H1 (cell line): ENCODE data around the gene LRBA. TPM values are rescaled to one million over a fixed set of nuclear protein-coding genes. Genes with fewer than 3 reads are reported as not detected.

ENCODE experiments used
- CTCF ChIA-PET: fragments of 300-600 bp; sonication (Branson Sonifier 250); formaldehyde crosslinking; loops from one replicate; lab custom pipeline; 2021; ENCODE audit not compliant: partially characterized antibody; lab: Charles Lee
- POLR2A ChIA-PET: fragments of 300-600 bp; sonication (Branson Sonifier 250); formaldehyde crosslinking; loops from one replicate; lab custom pipeline; 2021; ENCODE audit warnings: inconsistent platforms; ENCODE audit not compliant: partially characterized antibody; lab: Charles Lee
- DNase-seq, 2 experiments: peaks; one replicate each; pipeline versions ENCODE4 v3.0.0 to v3.0.0-alpha.2; 2010 to 2022; ENCODE audit warnings: low spot score in 2 of 2, low read depth in 1 of 2, mixed read lengths in 1 of 2
- FAIRE-seq: peaks from 2 replicates; lab custom pipeline; 2011; peaks lifted over from hg19 to GRCh38; lab: Jason Lieb, UNC
- H2AFZ ChIP-seq: 2 replicates; pipeline ENCODE4 v1.8.1; 2012; ENCODE audit warnings: low read length, inconsistent platforms
- H2AK5ac ChIP-seq: 2 replicates; pipeline ENCODE4 v1.6.1; 2013; ENCODE audit warnings: low read depth, low read length
- H2BK120ac ChIP-seq: replicated peaks from 2 replicates; pipeline ENCODE3; 2013; ENCODE audit warnings: low read depth, low read length, inconsistent platforms
- H2BK12ac ChIP-seq: 2 replicates; pipeline ENCODE4 v1.6.1; 2013; ENCODE audit warnings: low read depth, low read length
- H2BK15ac ChIP-seq: 2 replicates; pipeline ENCODE4 v1.6.1; 2013; ENCODE audit warnings: low read length
- H2BK20ac ChIP-seq: 2 replicates; pipeline ENCODE4 v1.6.1; 2013; ENCODE audit warnings: low read length
- H2BK5ac ChIP-seq: 2 replicates; pipeline ENCODE4 v1.6.1; 2013; ENCODE audit warnings: low read depth, low read length
- H3K14ac ChIP-seq: 2 replicates; pipeline ENCODE4 v1.6.1; 2013; ENCODE audit warnings: inconsistent platforms; ENCODE audit not compliant: insufficient read length
- H3K18ac ChIP-seq: 2 replicates; pipeline ENCODE4 v1.6.1; 2013; ENCODE audit warnings: low read length; ENCODE audit errors: extremely low read depth
- H3K23ac ChIP-seq: 2 replicates; pipeline ENCODE4 v1.6.1; 2013; ENCODE audit warnings: inconsistent platforms; ENCODE audit not compliant: insufficient read length
- H3K23me2 ChIP-seq: 2 replicates; pipeline ENCODE4 v1.6.1; 2013; ENCODE audit warnings: low read depth, low read length
- H3K27ac ChIP-seq: 2 replicates; pipeline ENCODE4 v1.6.1; 2011; ENCODE audit warnings: low read depth, low read length, inconsistent platforms
- H3K27me3 ChIP-seq, 4 experiments: replicated peaks in 1 of 4; 1 replicate in 1 of 4; 2 replicates in 3 of 4; pipeline versions ENCODE4 v1.6.1 to v1.8.1; 2011 to 2013; ENCODE audit warnings: low read length in 3 of 4, mild to moderate bottlenecking in 3 of 4, inconsistent platforms in 2 of 4, mixed read lengths in 2 of 4, moderate library complexity in 1 of 4; ENCODE audit not compliant: control insufficient read depth in 3 of 4, insufficient read depth in 3 of 4; ENCODE audit errors: extremely low read depth in 1 of 4
- H3K36me3 ChIP-seq, 4 experiments: 2 replicates each; pipeline versions ENCODE4 v1.6.1 to v1.8.1; 2011 to 2013; ENCODE audit warnings: mild to moderate bottlenecking in 4 of 4, low read length in 3 of 4, moderate library complexity in 2 of 4, control low read depth in 1 of 4, inconsistent platforms in 1 of 4; ENCODE audit not compliant: insufficient read depth in 4 of 4, control insufficient read depth in 2 of 4
- H3K4ac ChIP-seq: replicated peaks from 2 replicates; pipeline ENCODE3; 2013; ENCODE audit warnings: low read length, low read depth, mixed read lengths, inconsistent platforms; ENCODE audit not compliant: insufficient read length
- H3K4me1 ChIP-seq, 4 experiments: replicated peaks in 1 of 4; 1 replicate in 1 of 4; 2 replicates in 3 of 4; pipeline versions ENCODE4 v1.6.1 to v1.8.1; 2011 to 2013; ENCODE audit warnings: low read length in 3 of 4, inconsistent platforms in 2 of 4, mixed read lengths in 1 of 4; ENCODE audit not compliant: insufficient read depth in 4 of 4, control insufficient read depth in 3 of 4
- H3K4me2 ChIP-seq, 2 experiments: 2 replicates each; pipeline versions ENCODE4 v1.6.1 to v1.8.1; 2011 to 2013; ENCODE audit warnings: low read depth in 2 of 2, low read length in 2 of 2, control low read depth in 1 of 2, inconsistent platforms in 1 of 2, mild to moderate bottlenecking in 1 of 2; ENCODE audit not compliant: insufficient read depth in 1 of 2
- H3K4me3 ChIP-seq, 4 experiments: fragments of 200-600, 300-600 bp in 1 of 4; sonication (generic), shearing (Covaris generic), sonication (Bioruptor Twin) in 1 of 4; 2 replicates each; pipeline versions ENCODE4 v1.5.1 to v1.8.1; 2011 to 2016; ENCODE audit warnings: low read length in 4 of 4, low read depth in 3 of 4, control low read depth in 2 of 4, inconsistent platforms in 2 of 4, mild to moderate bottlenecking in 2 of 4, mixed read lengths in 1 of 4, moderate library complexity in 1 of 4; ENCODE audit not compliant: insufficient read depth in 2 of 4; ENCODE audit errors: extremely low read depth in 1 of 4
- H3K56ac ChIP-seq: replicated peaks from 2 replicates; pipeline ENCODE3; 2013; ENCODE audit warnings: low read depth, mild to moderate bottlenecking, mixed read lengths, low read length, inconsistent platforms; ENCODE audit not compliant: insufficient read length
- H3K79me1 ChIP-seq: 2 replicates; pipeline ENCODE4 v1.6.1; 2013; ENCODE audit warnings: low read depth, low read length, control low read depth
- H3K79me2 ChIP-seq, 2 experiments: 2 replicates each; pipeline versions ENCODE4 v1.6.1 to v1.8.1; 2012 to 2013; ENCODE audit warnings: low read length in 2 of 2, mild to moderate bottlenecking in 2 of 2, inconsistent platforms in 1 of 2; ENCODE audit not compliant: insufficient read depth in 2 of 2, control insufficient read depth in 1 of 2
- H3K9ac ChIP-seq, 4 experiments: replicated peaks in 1 of 4; 1 replicate in 1 of 4; 2 replicates in 3 of 4; pipeline versions ENCODE4 v1.6.1 to v1.8.1; 2011 to 2013; ENCODE audit warnings: low read depth in 3 of 4, low read length in 3 of 4, control low read depth in 2 of 4, mild to moderate bottlenecking in 2 of 4, moderate library complexity in 2 of 4, inconsistent platforms in 1 of 4; ENCODE audit errors: extremely low read depth in 1 of 4
- H3K9me3 ChIP-seq, 2 experiments: 2 replicates each; pipeline versions ENCODE4 v1.6.1 to v1.8.1; 2012 to 2013; ENCODE audit warnings: mild to moderate bottlenecking in 2 of 2, moderate library complexity in 2 of 2, control low read depth in 1 of 2, inconsistent platforms in 1 of 2, low read depth in 1 of 2, low read length in 1 of 2, mixed read lengths in 1 of 2; ENCODE audit not compliant: insufficient read depth in 2 of 2
- H4K20me1 ChIP-seq, 2 experiments: replicated peaks in 1 of 2; 2 replicates each; pipeline versions ENCODE3 to v1.8.1; 2011 to 2013; ENCODE audit warnings: inconsistent platforms in 2 of 2, low read length in 2 of 2, mild to moderate bottlenecking in 1 of 2; ENCODE audit not compliant: insufficient read depth in 2 of 2, control insufficient read depth in 1 of 2
- H4K5ac ChIP-seq: 2 replicates; pipeline ENCODE4 v1.6.1; 2013; ENCODE audit warnings: low read length, low read depth, mixed read lengths, inconsistent platforms; ENCODE audit not compliant: insufficient read length
- H4K8ac ChIP-seq: 2 replicates; pipeline ENCODE4 v1.8.0; 2013; ENCODE audit warnings: mild to moderate bottlenecking, moderate library complexity, low read length, inconsistent platforms; ENCODE audit not compliant: insufficient read depth; ENCODE audit errors: extremely low read depth
- H4K91ac ChIP-seq: replicated peaks from 2 replicates; pipeline ENCODE3; 2013; ENCODE audit warnings: low read length, mixed read lengths, inconsistent platforms; ENCODE audit not compliant: insufficient read length
- POLR2A ChIP-seq, 2 experiments: IDR thresholded peaks; 1 replicate in 1 of 2; 2 replicates in 1 of 2; pipeline ENCODE4 v1.6.1; 2011; ENCODE audit warnings: low read depth in 2 of 2, low read length in 2 of 2, mild to moderate bottlenecking in 2 of 2; ENCODE audit errors: control extremely low read depth in 1 of 2
- SAP30 ChIP-seq: fragments of 300-600 bp; sonication (generic); IDR thresholded peaks from 2 replicates; pipeline ENCODE4 v1.7.1; 2012; ENCODE audit warnings: low read length, moderate library complexity, mild to moderate bottlenecking, inconsistent platforms; ENCODE audit not compliant: insufficient read depth, insufficient replicate concordance
- WGBS, 2 experiments: shearing (Covaris generic) in 1 of 2; methylation state at CpG; one replicate each; pipeline versions ENCODE4 v1.1.6 to v1.1.7; 2013 to 2015; ENCODE audit warnings: low lambda C conversion rate in 2 of 2, mixed read lengths in 2 of 2, inconsistent platforms in 1 of 2, low coverage in 1 of 2, missing lambda C conversion rate in 1 of 2; ENCODE audit not compliant: insufficient replicate concordance in 2 of 2, insufficient coverage in 1 of 2, insufficient read length in 1 of 2; ENCODE audit errors: extremely low coverage in 1 of 2, missing lambda C conversion rate in 1 of 2; 5-methylcytosine and 5-hydroxymethylcytosine counted together
- polyA plus RNA-seq, 7 experiments: library from polyadenylated mRNA; depleted of rRNA in 3 of 7; stranded (reverse) in 5 of 7; unstranded in 2 of 7; fragments of >200 nt in 5 of 7; fragments of 200-250 nt in 2 of 7; gene quantifications; 1 replicate in 5 of 7; 2 replicates in 1 of 7; 4 replicates in 1 of 7; pipeline versions ENCODE4 v1.2.1 to v1.2.3, GENCODE V29; 2011 to 2013; ENCODE audit warnings: missing spikeins in 2 of 7, mixed read lengths in 2 of 7
- total RNA-seq: library from RNA; stranded (reverse); fragmentation: NEBNext Ultra II Directional; extraction: Animal tissue kit (Norgen Biotek cat#: 25700); gene quantifications from 2 replicates; pipeline ENCODE4 v1.2.1, GENCODE V29; 2021

LRBA gene
- total and polyA plus RNA-seq, 2 of the 8 experiments (the other 6 are each of a cell fraction or from before 2014, with no cell fraction given), result 54.6 to 83.2 TPM

DNA sequence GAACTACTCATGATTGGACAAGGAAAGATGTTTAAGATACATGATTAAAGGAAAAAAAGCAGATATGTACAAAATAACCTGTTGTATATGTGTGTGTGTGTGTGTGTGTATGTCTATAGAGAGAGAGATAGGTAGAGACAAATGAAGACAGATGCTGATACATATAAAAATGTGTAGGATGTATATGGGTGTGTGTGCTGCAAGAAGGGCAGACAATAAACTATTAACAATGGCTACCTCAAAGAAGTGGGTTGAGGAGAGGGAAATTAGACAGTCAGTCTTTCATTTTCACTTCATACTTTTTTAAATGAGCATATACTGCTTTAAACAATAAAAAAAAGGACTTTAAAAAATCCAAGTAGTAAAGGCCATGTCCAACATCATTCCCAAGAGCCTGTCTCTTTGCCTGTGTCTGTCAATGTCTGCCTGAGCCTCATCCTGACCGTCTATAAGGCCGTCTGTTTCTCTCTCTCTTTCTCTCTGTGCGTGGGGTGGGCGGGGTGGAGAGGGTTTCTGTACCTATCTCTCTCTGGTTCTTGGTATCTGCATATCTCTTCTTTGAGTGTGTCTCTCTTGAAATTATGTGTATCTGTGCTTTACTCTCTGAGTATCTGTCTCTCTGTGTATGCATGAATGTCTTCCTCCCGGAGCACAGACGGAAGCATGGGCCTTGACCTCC, 62.8 kb downstream of the LRBA start:
- no peak overlapping the region for H3K14ac ChIP-seq
- H2AFZ ChIP-seq, result no peak overlapping the region
- peaks cover 4% of the 10 kb centered on the region for H3K79me1 ChIP-seq
- H3K4me3 ChIP-seq, result no peak overlapping the region
- 95% methylated on average over 6 of the region's 6 CpGs; no CpG with 5 or more reads in 1 of the 2 experiments for WGBS, 2 experiments
- ChIA-PET POLR2A (no interaction called here), CTCF (no interaction called here)
- no peak overlapping the region for H2AK5ac ChIP-seq
- H4K91ac ChIP-seq, result no peak overlapping the region
- FAIRE-seq (no peak), DNase-seq (no peak)
- H3K27me3 ChIP-seq, result no peaks in the 10 kb centered on the region
- H2BK5ac ChIP-seq, result no peak overlapping the region
- H3K4ac ChIP-seq, result no peak overlapping the region
- no peak overlapping the region for H2BK12ac ChIP-seq
- H3K9me3 ChIP-seq, result peaks cover 15 to 17% of the 10 kb centered on the region in 2 experiments
- H3K23me2 ChIP-seq, result no peaks in the 10 kb centered on the region
- H2BK120ac ChIP-seq, result no peak overlapping the region
- no peak overlapping the region for H3K4me2 ChIP-seq
- H4K8ac ChIP-seq, result no peak overlapping the region
- peaks cover 0 to 76% of the 10 kb centered on the region in 2 experiments; a peak in 2 of 4 replicates for H3K79me2 ChIP-seq
- no peak overlapping the region for H3K18ac ChIP-seq
- H4K20me1 ChIP-seq, result peaks cover 0 to 3% of the 10 kb centered on the region in 2 experiments
- H4K5ac ChIP-seq, result no peak overlapping the region
- H2BK15ac ChIP-seq, result no peak overlapping the region
- H3K56ac ChIP-seq, result no peak overlapping the region
- H2BK20ac ChIP-seq, result no peak overlapping the region
- peaks cover 0 to 13% (median 4%) of the 10 kb centered on the region in 4 experiments; a peak in 1 of 8 replicates for H3K36me3 ChIP-seq
- no peak overlapping the region for H3K9ac ChIP-seq
- H3K4me1 ChIP-seq, result no peaks in the 10 kb centered on the region
- H3K27ac ChIP-seq, result no peak overlapping the region
- no peak overlapping the region for H3K23ac ChIP-seq
- TF ChIP-seq SAP30 (no peak), POLR2A (IDR thresholded peaks at IDR 0.05; ENCODE audit: control extremely low read depth in 1 of 2, low read depth in 2 of 2, low read length in 2 of 2) (no peak)
